GM19099 (cell line): ENCODE results near the gene ATXN1.

ENCODE experiments used
- POLR2A ChIP-seq: IDR thresholded peaks from 3 replicates; pipeline ENCODE4 v1.6.1; 2011; ENCODE audit warnings: low read depth; ENCODE audit not compliant: insufficient read length; ENCODE audit errors: extremely low read depth

The ATXN1 gene

GRCh38 chr6:16787128-16787682 is 25.9 kb upstream of the ATXN1 start:
- no peak for TF ChIP-seq POLR2A

GRCh38 chr6:16785496-16785895 is 24.2 kb upstream of the ATXN1 start:
- no peak for TF ChIP-seq POLR2A

GRCh38 chr6:16783952-16784565 is 22.8 kb upstream of the ATXN1 start:
- no peak for TF ChIP-seq POLR2A

- no peak for TF ChIP-seq POLR2A
Measured at GRCh38 chr6:16783509-16783908, 22.2 kb upstream of the ATXN1 start.

- no peak for TF ChIP-seq POLR2A
Measured at GRCh38 chr6:16782278-16782677, 21.0 kb upstream of the ATXN1 start.

- TF ChIP-seq POLR2A = no peak
Measured at GRCh38 chr6:16781348-16782169, 20.3 kb upstream of the ATXN1 start.

- TF ChIP-seq POLR2A = no peak
Measured at GRCh38 chr6:16778521-16778920, 17.3 kb upstream of the ATXN1 start.

- no peak for TF ChIP-seq POLR2A
Measured at GRCh38 chr6:16777794-16778193, 16.5 kb upstream of the ATXN1 start.

GRCh38 chr6:16776394-16777017 is 15.2 kb upstream of the ATXN1 start:
- no peak for TF ChIP-seq POLR2A

GRCh38 chr6:16774437-16774836 is 13.2 kb upstream of the ATXN1 start:
- TF ChIP-seq POLR2A = no peak

GRCh38 chr6:16773362-16773761 is 12.1 kb upstream of the ATXN1 start:
- no peak for TF ChIP-seq POLR2A

GRCh38 chr6:16770701-16771569 is 9.7 kb upstream of the ATXN1 start:
- no peak for TF ChIP-seq POLR2A

GRCh38 chr6:16769986-16770376 is 8.7 kb upstream of the ATXN1 start:
- TF ChIP-seq POLR2A = no peak

GRCh38 chr6:16769131-16769985 is 8.1 kb upstream of the ATXN1 start:
- TF ChIP-seq POLR2A = no peak

- no peak for TF ChIP-seq POLR2A
Measured at GRCh38 chr6:16768477-16768830, 7.2 kb upstream of the ATXN1 start.
